SU-DHL-6 (cell line): ENCODE measurements around the gene SH3BP2.

ENCODE experiments used
- EZH2phosphoT487 ChIP-seq: fragments of 200-600 bp; sonication (generic), shearing (Covaris generic); conservative IDR thresholded peaks from 2 replicates; pipeline ENCODE4 v1.6.1; 2018; ENCODE audit warnings: mild to moderate bottlenecking, antibody characterized with exemption, low read length, moderate library complexity, mixed read lengths
- TF ChIP-seq, protein P1 (sequence below): fragments of 200-600 bp; sonication (generic); IDR thresholded peaks from one replicate; pipeline ENCODE4 v1.5.1; 2017; ENCODE audit warnings: antibody characterized with exemption, mild to moderate bottlenecking, low read length, moderate library complexity; ENCODE audit not compliant: insufficient read depth, poor library complexity, severe bottlenecking

GRCh38 chr4:2865196-2865780 lies 72.4 kb downstream of the SH3BP2 start:
- TF ChIP-seq, protein P1, sequence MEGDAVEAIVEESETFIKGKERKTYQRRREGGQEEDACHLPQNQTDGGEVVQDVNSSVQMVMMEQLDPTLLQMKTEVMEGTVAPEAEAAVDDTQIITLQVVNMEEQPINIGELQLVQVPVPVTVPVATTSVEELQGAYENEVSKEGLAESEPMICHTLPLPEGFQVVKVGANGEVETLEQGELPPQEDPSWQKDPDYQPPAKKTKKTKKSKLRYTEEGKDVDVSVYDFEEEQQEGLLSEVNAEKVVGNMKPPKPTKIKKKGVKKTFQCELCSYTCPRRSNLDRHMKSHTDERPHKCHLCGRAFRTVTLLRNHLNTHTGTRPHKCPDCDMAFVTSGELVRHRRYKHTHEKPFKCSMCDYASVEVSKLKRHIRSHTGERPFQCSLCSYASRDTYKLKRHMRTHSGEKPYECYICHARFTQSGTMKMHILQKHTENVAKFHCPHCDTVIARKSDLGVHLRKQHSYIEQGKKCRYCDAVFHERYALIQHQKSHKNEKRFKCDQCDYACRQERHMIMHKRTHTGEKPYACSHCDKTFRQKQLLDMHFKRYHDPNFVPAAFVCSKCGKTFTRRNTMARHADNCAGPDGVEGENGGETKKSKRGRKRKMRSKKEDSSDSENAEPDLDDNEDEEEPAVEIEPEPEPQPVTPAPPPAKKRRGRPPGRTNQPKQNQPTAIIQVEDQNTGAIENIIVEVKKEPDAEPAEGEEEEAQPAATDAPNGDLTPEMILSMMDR: no peak
- TF ChIP-seq EZH2phosphoT487: no peak
